ENCODE measurements around the gene UBN1. TPM values are rescaled to one million over a fixed set of nuclear protein-coding genes. Genes with fewer than 3 reads are reported as not detected.

Gene UBN1
- total and polyA plus RNA-seq, 10 of the 15 experiments (the other 5 are each of a cell fraction or from before 2014, with no cell fraction given) = 2.1 to 32.5 (median 13.9) TPM

DNA sequence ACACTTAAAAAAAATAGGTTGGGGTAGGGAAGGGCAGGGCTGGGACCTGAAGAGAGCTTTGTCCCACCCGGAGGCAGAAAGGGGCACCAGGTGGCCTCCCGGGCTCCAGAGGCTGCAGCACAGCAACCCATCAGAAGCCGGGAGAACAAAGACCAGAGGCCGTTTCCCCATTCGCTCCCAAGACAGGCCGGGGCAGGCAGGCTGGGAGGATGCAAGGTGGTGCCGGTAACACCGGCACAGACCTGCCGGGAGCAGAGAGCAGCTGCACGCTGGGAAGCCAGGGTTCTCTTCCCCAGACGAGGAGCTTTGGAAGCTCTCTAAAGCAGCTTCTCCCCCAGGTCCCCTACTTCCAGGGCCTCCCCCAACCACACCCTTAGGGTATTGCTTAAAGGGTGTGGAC, 84.1 kb downstream of the UBN1 start:
- no peak overlapping the region for H2AFZ ChIP-seq (ENCODE audit: control insufficient read depth, low read depth, low read length)
- no peaks in the 10 kb centered on the region for H4K20me1 ChIP-seq (ENCODE audit: control insufficient read depth, insufficient read depth)
- BruUV-seq (replicated peaks) = no TSS peak
- no peak overlapping the region for H3K4me3 ChIP-seq
- intact Hi-C loops (cut with micrococcal nuclease; ENCODE audit: unreplicated experiment) = no loop called here
- H3K27ac ChIP-seq (ENCODE audit: control insufficient read depth, insufficient read depth) = no peak overlapping the region
- ChIA-PET POLR2A (no interaction called here), SMC1A (ENCODE audit: uncharacterized antibody, unreplicated experiment) (no interaction called here), RAD21 (ENCODE audit: unreplicated experiment) (no interaction called here), CTCF (interaction anchor here (1.0 kb wide), 1 partner anchor 137 kb away, joined by 3 read pairs; no protein-coding TSS in a partner anchor)
- no peak overlapping the region for H3K4me2 ChIP-seq (ENCODE audit: control insufficient read depth, insufficient read depth)
- FAIRE-seq (no peak), DNase-seq (ENCODE audit: low read depth, low spot score) (no peak), ATAC-seq (no peak)
- H3K36me3 ChIP-seq (ENCODE audit: control insufficient read depth in 2 of 2, insufficient read depth in 2 of 2, low read length in 1 of 2) = no peaks in the 10 kb centered on the region
- WGBS (ENCODE audit: insufficient coverage, insufficient replicate concordance, low lambda C conversion rate, missing lambda C conversion rate) = 53% methylated on average over 11 of the region's 11 CpGs
- no peaks in the 10 kb centered on the region for H3K79me2 ChIP-seq (ENCODE audit: control insufficient read depth, insufficient read depth, low read length)
- H3K9me3 ChIP-seq (replicated peaks; ENCODE audit: control insufficient read depth, insufficient read depth, low read length) = peaks cover 3% of the 10 kb centered on the region; the same call in 2 of the 3 replicates
- no peaks in the 10 kb centered on the region for H3K4me1 ChIP-seq (ENCODE audit: control insufficient read depth, insufficient read depth, low read length)
- TF ChIP-seq ZBED1 (IDR thresholded peaks at IDR 0.05; ENCODE audit: borderline replicate concordance) (no peak), EZH2 (IDR thresholded peaks at IDR 0.05; ENCODE audit: borderline replicate concordance, control insufficient read depth, low read depth, low read length) (no peak), TARDBP (IDR thresholded peaks at IDR 0.05; ENCODE audit: borderline replicate concordance) (no peak), ZNF207 (IDR thresholded peaks at IDR 0.05; ENCODE audit: borderline replicate concordance) (no peak), ASH2L (IDR thresholded peaks at IDR 0.05; ENCODE audit: borderline replicate concordance, low read depth) (no peak), BCL11A (IDR thresholded peaks at IDR 0.05; ENCODE audit: low read depth, low read length) (no peak), SREBF1 (IDR thresholded peaks at IDR 0.05; ENCODE audit: low read length) (no peak), SP1 (IDR thresholded peaks at IDR 0.05; ENCODE audit: low read depth, low read length) (no peak), YBX1 (IDR thresholded peaks at IDR 0.05) (no peak), POLR2A (IDR thresholded peaks at IDR 0.05; ENCODE audit: low read depth, low read length) (no peak), FOXK2 (IDR thresholded peaks at IDR 0.05) (no peak), MEF2A (IDR thresholded peaks at IDR 0.05; ENCODE audit: insufficient read depth, low read depth, low read length) (no peak), RELA (IDR thresholded peaks at IDR 0.05; ENCODE audit: borderline replicate concordance, partially characterized antibody) (no peak), CBX5 (IDR thresholded peaks at IDR 0.05; ENCODE audit: low read depth) (no peak)
- TF ChIP-seq, protein P1, sequence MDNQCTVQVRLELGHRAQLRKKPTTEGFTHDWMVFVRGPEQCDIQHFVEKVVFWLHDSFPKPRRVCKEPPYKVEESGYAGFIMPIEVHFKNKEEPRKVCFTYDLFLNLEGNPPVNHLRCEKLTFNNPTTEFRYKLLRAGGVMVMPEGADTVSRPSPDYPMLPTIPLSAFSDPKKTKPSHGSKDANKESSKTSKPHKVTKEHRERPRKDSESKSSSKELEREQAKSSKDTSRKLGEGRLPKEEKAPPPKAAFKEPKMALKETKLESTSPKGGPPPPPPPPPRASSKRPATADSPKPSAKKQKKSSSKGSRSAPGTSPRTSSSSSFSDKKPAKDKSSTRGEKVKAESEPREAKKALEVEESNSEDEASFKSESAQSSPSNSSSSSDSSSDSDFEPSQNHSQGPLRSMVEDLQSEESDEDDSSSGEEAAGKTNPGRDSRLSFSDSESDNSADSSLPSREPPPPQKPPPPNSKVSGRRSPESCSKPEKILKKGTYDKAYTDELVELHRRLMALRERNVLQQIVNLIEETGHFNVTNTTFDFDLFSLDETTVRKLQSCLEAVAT (IDR thresholded peaks at IDR 0.05) = no peak
- TF ChIP-seq, protein P2, sequence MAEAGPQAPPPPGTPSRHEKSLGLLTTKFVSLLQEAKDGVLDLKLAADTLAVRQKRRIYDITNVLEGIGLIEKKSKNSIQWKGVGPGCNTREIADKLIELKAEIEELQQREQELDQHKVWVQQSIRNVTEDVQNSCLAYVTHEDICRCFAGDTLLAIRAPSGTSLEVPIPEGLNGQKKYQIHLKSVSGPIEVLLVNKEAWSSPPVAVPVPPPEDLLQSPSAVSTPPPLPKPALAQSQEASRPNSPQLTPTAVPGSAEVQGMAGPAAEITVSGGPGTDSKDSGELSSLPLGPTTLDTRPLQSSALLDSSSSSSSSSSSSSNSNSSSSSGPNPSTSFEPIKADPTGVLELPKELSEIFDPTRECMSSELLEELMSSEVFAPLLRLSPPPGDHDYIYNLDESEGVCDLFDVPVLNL (IDR thresholded peaks at IDR 0.05; ENCODE audit: low read depth, low read length) = no peak
- TF ChIP-seq, protein P3, sequence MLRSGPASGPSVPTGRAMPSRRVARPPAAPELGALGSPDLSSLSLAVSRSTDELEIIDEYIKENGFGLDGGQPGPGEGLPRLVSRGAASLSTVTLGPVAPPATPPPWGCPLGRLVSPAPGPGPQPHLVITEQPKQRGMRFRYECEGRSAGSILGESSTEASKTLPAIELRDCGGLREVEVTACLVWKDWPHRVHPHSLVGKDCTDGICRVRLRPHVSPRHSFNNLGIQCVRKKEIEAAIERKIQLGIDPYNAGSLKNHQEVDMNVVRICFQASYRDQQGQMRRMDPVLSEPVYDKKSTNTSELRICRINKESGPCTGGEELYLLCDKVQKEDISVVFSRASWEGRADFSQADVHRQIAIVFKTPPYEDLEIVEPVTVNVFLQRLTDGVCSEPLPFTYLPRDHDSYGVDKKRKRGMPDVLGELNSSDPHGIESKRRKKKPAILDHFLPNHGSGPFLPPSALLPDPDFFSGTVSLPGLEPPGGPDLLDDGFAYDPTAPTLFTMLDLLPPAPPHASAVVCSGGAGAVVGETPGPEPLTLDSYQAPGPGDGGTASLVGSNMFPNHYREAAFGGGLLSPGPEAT (IDR thresholded peaks at IDR 0.05; ENCODE audit: low read depth) = no peak
- peaks cover 0 to 3% of the 10 kb centered on the region in 2 experiments; a peak in 2 of 4 replicates for H3K27me3 ChIP-seq (replicated peaks in 1 of 2; ENCODE audit: control insufficient read depth in 2 of 2, insufficient read depth in 2 of 2, low read length in 1 of 2)
- in situ Hi-C loops (cut with MboI) = no loop called here
- no peak overlapping the region for H3K9ac ChIP-seq (ENCODE audit: control insufficient read depth, insufficient read depth, low read length)
